ENCODE results near the gene GMPR. TPM values are rescaled to one million over a fixed set of nuclear protein-coding genes. Genes with fewer than 3 reads are reported as not detected.

The GMPR gene
- total RNA-seq, 1 donor: 6.5 TPM

GRCh38 chr6:16336911-16337294 is 98.5 kb downstream of the GMPR start:
- peak overlapping the region; percentile 83 for H3K27ac ChIP-seq (ENCODE audit: low read depth, low read length)
- no peaks in the 10 kb centered on the region for H3K36me3 ChIP-seq (ENCODE audit: insufficient read depth, low read length)
- peak overlapping the region; percentile 27 for H3K4me2 ChIP-seq (ENCODE audit: insufficient read depth, low read length)
- H3K4me3 ChIP-seq (ENCODE audit: insufficient read depth, low read length): no peak overlapping the region
- no peaks in the 10 kb centered on the region for H3K9me3 ChIP-seq (ENCODE audit: low read depth, low read length)
- no peaks in the 10 kb centered on the region for H3K79me2 ChIP-seq (ENCODE audit: insufficient read depth, low read length)
- TF ChIP-seq, protein P1, sequence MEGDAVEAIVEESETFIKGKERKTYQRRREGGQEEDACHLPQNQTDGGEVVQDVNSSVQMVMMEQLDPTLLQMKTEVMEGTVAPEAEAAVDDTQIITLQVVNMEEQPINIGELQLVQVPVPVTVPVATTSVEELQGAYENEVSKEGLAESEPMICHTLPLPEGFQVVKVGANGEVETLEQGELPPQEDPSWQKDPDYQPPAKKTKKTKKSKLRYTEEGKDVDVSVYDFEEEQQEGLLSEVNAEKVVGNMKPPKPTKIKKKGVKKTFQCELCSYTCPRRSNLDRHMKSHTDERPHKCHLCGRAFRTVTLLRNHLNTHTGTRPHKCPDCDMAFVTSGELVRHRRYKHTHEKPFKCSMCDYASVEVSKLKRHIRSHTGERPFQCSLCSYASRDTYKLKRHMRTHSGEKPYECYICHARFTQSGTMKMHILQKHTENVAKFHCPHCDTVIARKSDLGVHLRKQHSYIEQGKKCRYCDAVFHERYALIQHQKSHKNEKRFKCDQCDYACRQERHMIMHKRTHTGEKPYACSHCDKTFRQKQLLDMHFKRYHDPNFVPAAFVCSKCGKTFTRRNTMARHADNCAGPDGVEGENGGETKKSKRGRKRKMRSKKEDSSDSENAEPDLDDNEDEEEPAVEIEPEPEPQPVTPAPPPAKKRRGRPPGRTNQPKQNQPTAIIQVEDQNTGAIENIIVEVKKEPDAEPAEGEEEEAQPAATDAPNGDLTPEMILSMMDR (IDR thresholded peaks at IDR 0.05; ENCODE audit: extremely low read depth, low read depth, low read length): no peak
- no peaks in the 10 kb centered on the region for H4K20me1 ChIP-seq (ENCODE audit: insufficient read depth, low read length)
- no peak for DNase-seq (ENCODE audit: insufficient read length, low spot score, missing footprints)
- no peak overlapping the region for H2AFZ ChIP-seq (ENCODE audit: low read length)
- peaks cover 65% of the 10 kb centered on the region for H3K4me1 ChIP-seq (ENCODE audit: insufficient read depth, low read length)
- no peaks in the 10 kb centered on the region for H3K27me3 ChIP-seq (ENCODE audit: insufficient read depth, low read length)

- TF ChIP-seq, protein P1 (IDR thresholded peaks at IDR 0.05; ENCODE audit: extremely low read depth, low read depth, low read length): no peak
- Histone ChIP-seq H3K4me3 (ENCODE audit: insufficient read depth, low read length) (peak overlapping the region; percentile 12), H3K79me2 (ENCODE audit: insufficient read depth, low read length) (no peaks in the 10 kb centered on the region), H3K36me3 (ENCODE audit: insufficient read depth, low read length) (no peaks in the 10 kb centered on the region), H3K4me1 (ENCODE audit: insufficient read depth, low read length) (peaks cover 65% of the 10 kb centered on the region), H3K4me2 (ENCODE audit: insufficient read depth, low read length) (peak overlapping the region; percentile 27), H3K27me3 (ENCODE audit: insufficient read depth, low read length) (no peaks in the 10 kb centered on the region), H2AFZ (ENCODE audit: low read length) (no peak overlapping the region), H4K20me1 (ENCODE audit: insufficient read depth, low read length) (no peaks in the 10 kb centered on the region), H3K9me3 (ENCODE audit: low read depth, low read length) (no peaks in the 10 kb centered on the region), H3K27ac (ENCODE audit: low read depth, low read length) (peak overlapping the region; percentile 83)
- DNase-seq (ENCODE audit: insufficient read length, low spot score, missing footprints): peak; percentile 86
These were observed 99.0 kb downstream of the GMPR start for GRCh38 chr6:16337295-16337975.

DNA sequence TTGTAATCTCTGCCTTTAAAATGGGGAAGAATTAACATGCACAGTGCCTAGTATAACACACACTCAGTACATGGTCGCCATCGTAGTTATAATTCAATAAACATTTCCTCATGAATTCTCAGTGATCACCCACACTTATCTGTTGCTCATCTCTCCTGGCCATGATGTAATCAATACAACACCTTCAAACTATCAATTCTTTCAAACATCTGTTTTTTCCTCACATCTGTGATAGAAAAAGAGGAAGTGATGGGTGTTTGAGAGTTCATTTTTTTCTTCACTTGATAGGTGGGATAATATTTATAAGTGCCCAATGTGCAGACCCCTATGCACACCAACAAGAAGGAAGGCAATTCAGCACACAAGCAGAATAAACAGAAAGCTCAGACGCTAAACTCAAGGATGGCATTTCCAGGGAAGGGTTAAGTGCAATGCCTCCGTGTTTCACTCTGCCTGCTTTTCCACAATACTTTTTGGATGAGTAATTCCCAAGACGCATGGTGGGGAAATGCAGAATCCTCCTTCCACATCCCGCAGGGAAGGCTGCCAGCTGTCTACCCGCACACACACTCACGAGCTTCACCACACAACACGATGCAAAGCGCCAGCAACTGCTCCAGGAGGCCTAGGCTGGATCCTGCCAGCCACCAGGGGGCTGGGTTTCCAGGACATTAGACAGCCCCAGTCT is 100.3 kb downstream of the GMPR start:
- no peaks in the 10 kb centered on the region for H4K20me1 ChIP-seq (ENCODE audit: insufficient read depth, low read length)
- no peak overlapping the region for H3K4me3 ChIP-seq (ENCODE audit: insufficient read depth, low read length)
- H3K4me1 ChIP-seq (ENCODE audit: insufficient read depth, low read length): peaks cover 65% of the 10 kb centered on the region
- TF ChIP-seq, protein P1 (IDR thresholded peaks at IDR 0.05; ENCODE audit: extremely low read depth, low read depth, low read length): peak; percentile 89
- H2AFZ ChIP-seq (ENCODE audit: low read length): no peak overlapping the region
- no peaks in the 10 kb centered on the region for H3K36me3 ChIP-seq (ENCODE audit: insufficient read depth, low read length)
- no peaks in the 10 kb centered on the region for H3K9me3 ChIP-seq (ENCODE audit: low read depth, low read length)
- no peaks in the 10 kb centered on the region for H3K79me2 ChIP-seq (ENCODE audit: insufficient read depth, low read length)
- peak overlapping the region; percentile 54 for H3K4me2 ChIP-seq (ENCODE audit: insufficient read depth, low read length)
- H3K27me3 ChIP-seq (ENCODE audit: insufficient read depth, low read length): no peaks in the 10 kb centered on the region
- peak; percentile 98 for DNase-seq (ENCODE audit: insufficient read length, low spot score, missing footprints)
- H3K27ac ChIP-seq (ENCODE audit: low read depth, low read length): peak overlapping the region; percentile 83

GRCh38 chr6:16339265-16339587 is 100.8 kb downstream of the GMPR start:
- Histone ChIP-seq H4K20me1 (ENCODE audit: insufficient read depth, low read length) (no peaks in the 10 kb centered on the region), H3K4me3 (ENCODE audit: insufficient read depth, low read length) (no peak overlapping the region), H2AFZ (ENCODE audit: low read length) (no peak overlapping the region), H3K27ac (ENCODE audit: low read depth, low read length) (peak overlapping the region; percentile 76), H3K27me3 (ENCODE audit: insufficient read depth, low read length) (no peaks in the 10 kb centered on the region), H3K36me3 (ENCODE audit: insufficient read depth, low read length) (no peaks in the 10 kb centered on the region), H3K4me1 (ENCODE audit: insufficient read depth, low read length) (peaks cover 59% of the 10 kb centered on the region), H3K79me2 (ENCODE audit: insufficient read depth, low read length) (no peaks in the 10 kb centered on the region), H3K9me3 (ENCODE audit: low read depth, low read length) (no peaks in the 10 kb centered on the region), H3K4me2 (ENCODE audit: insufficient read depth, low read length) (peak overlapping the region; percentile 32)
- no peak for DNase-seq (ENCODE audit: insufficient read length, low spot score, missing footprints)
- TF ChIP-seq, protein P1 (IDR thresholded peaks at IDR 0.05; ENCODE audit: extremely low read depth, low read depth, low read length): no peak

Data from osteoblast (primary cell).